Transverse colon (tissue), 4 donors: ENCODE data around the gene CFAP97D2. TPM values are rescaled to one million over a fixed set of nuclear protein-coding genes. Genes with fewer than 3 reads are reported as not detected.

Source experiments
- DNase-seq: peaks from one replicate; pipeline ENCODE4 v3.0.0-alpha.2; 2019
- H3K27ac ChIP-seq, 4 donors: fragments of 200-600 bp; sonication (generic); 2 replicates each; pipeline ENCODE4 v1.5.1; 2016 to 2018; ENCODE audit warnings: inconsistent platforms in 4 of 4
- H3K27me3 ChIP-seq: fragments of 200-600 bp; sonication (generic); 2 replicates; pipeline ENCODE4 v1.5.1; 2017; ENCODE audit warnings: inconsistent platforms
- H3K36me3 ChIP-seq, 4 donors: fragments of 200-600 bp; sonication (generic); 2 replicates each; pipeline ENCODE4 v1.5.1; 2017 to 2019; ENCODE audit warnings: inconsistent platforms in 4 of 4
- H3K4me1 ChIP-seq, 4 donors: fragments of 200-600 bp; sonication (generic); 2 replicates each; pipeline ENCODE4 v1.5.1; 2017 to 2020; ENCODE audit warnings: inconsistent platforms in 4 of 4
- H3K4me3 ChIP-seq, 4 donors: fragments of 200-600 bp; sonication (generic); 1 replicate in 1 of 4; 2 replicates in 3 of 4; pipeline versions ENCODE4 v1.5.1 to v1.6.1; 2017 to 2019; ENCODE audit warnings: inconsistent platforms in 4 of 4
- H3K9me3 ChIP-seq, 2 donors: fragments of 200-600 bp; sonication (generic); 2 replicates each; pipeline ENCODE4 v1.5.1; 2017 to 2019; ENCODE audit warnings: inconsistent platforms in 2 of 2
- EP300 ChIP-seq: sonication (generic); formaldehyde crosslinking; IDR thresholded peaks from one replicate; pipeline ENCODE4 v1.6.1; 2017; ENCODE audit warnings: antibody characterized with exemption, low read depth
- POLR2A ChIP-seq: fragments of 450-650 bp; IDR thresholded peaks from one replicate; pipeline ENCODE4 v1.6.1; 2016; ENCODE audit warnings: antibody characterized with exemption, mild to moderate bottlenecking, moderate library complexity
- POLR2AphosphoS5 ChIP-seq, 3 donors: sonication (generic); formaldehyde crosslinking; IDR thresholded peaks; one replicate each; pipeline ENCODE4 v1.6.1; 2016; ENCODE audit warnings: antibody characterized with exemption in 3 of 3
- WGBS, 2 donors: methylation state at CpG; one replicate each; pipeline ENCODE4 v1.1.5; 2018; ENCODE audit warnings: low coverage in 1 of 2; 5-methylcytosine and 5-hydroxymethylcytosine counted together
- in situ Hi-C, 4 donors: fragments of 200-750 bp; cut with MboI; loops; one replicate each; pipeline versions ENCODE4 v1.15.0 to v1.15.1; 2017; ENCODE audit warnings: low sequenced_read_pairs in 3 of 4, low pct_ligation_motif_present in 1 of 4, low pct_unique_long_range_greater_than_20kb in 1 of 4
- intact Hi-C: fragments of 100-400 bp; cut with DNase I; formaldehyde crosslinking; loops from one replicate; pipeline ENCODE4 v1.15.1; 2023; ENCODE audit warnings: low total_unique reads
- total RNA-seq, 4 donors: library from RNA; depleted of rRNA; stranded (reverse); fragments of >200 nt; gene quantifications; one replicate each; pipeline ENCODE4 v1.1.0, GENCODE V29; 2016
- TF ChIP-seq, protein P1 (sequence below), 5 experiments: fragments of 200-600 bp in 3 of 5; fragments of 450-650 bp in 2 of 5; sonication (generic) in 3 of 5; IDR thresholded peaks; 1 replicate in 2 of 5; 2 replicates in 3 of 5; pipeline ENCODE4 v1.5.1; 2016 to 2017; ENCODE audit warnings: antibody characterized with exemption in 5 of 5, inconsistent platforms in 3 of 5, mild to moderate bottlenecking in 2 of 5, moderate library complexity in 1 of 5

CFAP97D2 gene
- total RNA-seq, 4 donors from 2014 or later = not detected

GRCh38 chr13:114164681-114165429, 14.2 kb upstream of the CFAP97D2 start:
- H3K4me1 ChIP-seq = peaks cover 6 to 29% (median 14%) of the 10 kb centered on the region in 4 donors
- H3K4me3 ChIP-seq = no peak overlapping the region
- in situ Hi-C loops (no loop called here), intact Hi-C loops (no loop called here)
- no peak for DNase-seq
- no peak for TF ChIP-seq EP300
- H3K27ac ChIP-seq = no peak overlapping the region
- H3K9me3 ChIP-seq = no peaks in the 10 kb centered on the region
- H3K36me3 ChIP-seq = no peaks in the 10 kb centered on the region
- H3K27me3 ChIP-seq = peaks cover 4% of the 10 kb centered on the region
- 80 to 91% methylated on average over 1 to 26 of the region's 26 CpGs for whole genome bisulfite sequencing, 2 donors

GRCh38 chr13:114166381-114167131, 12.5 kb upstream of the CFAP97D2 start:
- intact Hi-C loops (no loop called here), in situ Hi-C loops (no loop called here)
- 55 to 75% methylated on average over 4 to 20 of the region's 20 CpGs for WGBS, 2 donors
- H3K9me3 ChIP-seq = no peaks in the 10 kb centered on the region
- H3K4me3 ChIP-seq = no peak overlapping the region
- peaks cover 4% of the 10 kb centered on the region for H3K27me3 ChIP-seq
- TF ChIP-seq EP300 (no peak), POLR2A (no peak), POLR2AphosphoS5 (IDR thresholded peaks at IDR 0.05) (no peak)
- TF ChIP-seq, protein P1, sequence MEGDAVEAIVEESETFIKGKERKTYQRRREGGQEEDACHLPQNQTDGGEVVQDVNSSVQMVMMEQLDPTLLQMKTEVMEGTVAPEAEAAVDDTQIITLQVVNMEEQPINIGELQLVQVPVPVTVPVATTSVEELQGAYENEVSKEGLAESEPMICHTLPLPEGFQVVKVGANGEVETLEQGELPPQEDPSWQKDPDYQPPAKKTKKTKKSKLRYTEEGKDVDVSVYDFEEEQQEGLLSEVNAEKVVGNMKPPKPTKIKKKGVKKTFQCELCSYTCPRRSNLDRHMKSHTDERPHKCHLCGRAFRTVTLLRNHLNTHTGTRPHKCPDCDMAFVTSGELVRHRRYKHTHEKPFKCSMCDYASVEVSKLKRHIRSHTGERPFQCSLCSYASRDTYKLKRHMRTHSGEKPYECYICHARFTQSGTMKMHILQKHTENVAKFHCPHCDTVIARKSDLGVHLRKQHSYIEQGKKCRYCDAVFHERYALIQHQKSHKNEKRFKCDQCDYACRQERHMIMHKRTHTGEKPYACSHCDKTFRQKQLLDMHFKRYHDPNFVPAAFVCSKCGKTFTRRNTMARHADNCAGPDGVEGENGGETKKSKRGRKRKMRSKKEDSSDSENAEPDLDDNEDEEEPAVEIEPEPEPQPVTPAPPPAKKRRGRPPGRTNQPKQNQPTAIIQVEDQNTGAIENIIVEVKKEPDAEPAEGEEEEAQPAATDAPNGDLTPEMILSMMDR (IDR thresholded peaks at IDR 0.05) = no peak
- no peaks in the 10 kb centered on the region for H3K36me3 ChIP-seq
- H3K4me1 ChIP-seq = peaks cover 6 to 26% (median 11%) of the 10 kb centered on the region in 4 donors
- DNase-seq = no peak
- peak overlapping the region in 3 of 4 donors; percentile 14 to 47 (median 28) for H3K27ac ChIP-seq

- H3K36me3 ChIP-seq = no peaks in the 10 kb centered on the region
- intact Hi-C loops (no loop called here), in situ Hi-C loops (no loop called here)
- H3K4me3 ChIP-seq = no peak overlapping the region
- H3K9me3 ChIP-seq = peaks cover 0 to 2% of the 10 kb centered on the region in 2 donors
- TF ChIP-seq, protein P1 (IDR thresholded peaks at IDR 0.05) = no peak
- TF ChIP-seq POLR2A (no peak), EP300 (no peak), POLR2AphosphoS5 (IDR thresholded peaks at IDR 0.05) (no peak)
- DNase-seq = no peak
- WGBS, 2 donors = 76 to 79% methylated on average over 5 of the region's 5 CpGs
- no peak overlapping the region for H3K27ac ChIP-seq
- peaks cover 3 to 17% (median 4%) of the 10 kb centered on the region in 4 donors for H3K4me1 ChIP-seq
- H3K27me3 ChIP-seq = peaks cover 4% of the 10 kb centered on the region
Measured at GRCh38 chr13:114167426-114167825, 11.6 kb upstream of the CFAP97D2 start.

GRCh38 chr13:114167885-114168284, 11.2 kb upstream of the CFAP97D2 start:
- H3K9me3 ChIP-seq = peaks cover 0 to 7% of the 10 kb centered on the region in 2 donors
- WGBS, 2 donors = 92% methylated on average over 5 of the region's 5 CpGs
- in situ Hi-C loops (no loop called here), intact Hi-C loops (no loop called here)
- H3K4me1 ChIP-seq = peaks cover 0 to 13% (median 0%) of the 10 kb centered on the region in 4 donors
- TF ChIP-seq EP300 (no peak), POLR2A (no peak), POLR2AphosphoS5 (IDR thresholded peaks at IDR 0.05) (no peak)
- TF ChIP-seq, protein P1 (IDR thresholded peaks at IDR 0.05) = no peak
- no peak for DNase-seq
- H3K27me3 ChIP-seq = peaks cover 4% of the 10 kb centered on the region
- no peak overlapping the region for H3K4me3 ChIP-seq
- no peaks in the 10 kb centered on the region for H3K36me3 ChIP-seq
- H3K27ac ChIP-seq = no peak overlapping the region
